GM21515 (cell line): ENCODE results near the gene LTBP1.

Experiments
- ATAC-seq: cut with Tn5 transposase; IDR thresholded peaks from one replicate; pipeline ENCODE4 v1.9.1; 2021; ENCODE audit not compliant: unreplicated experiment

The LTBP1 gene

GRCh38 chr2:33005057-33005456 is 58.3 kb downstream of the LTBP1 start:
- ATAC-seq, result no peak

GRCh38 chr2:33008716-33009115 is 62.0 kb downstream of the LTBP1 start:
- ATAC-seq, result no peak

- ATAC-seq, result no peak
Measured at GRCh38 chr2:33009249-33009648, 62.5 kb downstream of the LTBP1 start.

- no peak for ATAC-seq
Measured at GRCh38 chr2:33011373-33011772, 64.6 kb downstream of the LTBP1 start.

DNA sequence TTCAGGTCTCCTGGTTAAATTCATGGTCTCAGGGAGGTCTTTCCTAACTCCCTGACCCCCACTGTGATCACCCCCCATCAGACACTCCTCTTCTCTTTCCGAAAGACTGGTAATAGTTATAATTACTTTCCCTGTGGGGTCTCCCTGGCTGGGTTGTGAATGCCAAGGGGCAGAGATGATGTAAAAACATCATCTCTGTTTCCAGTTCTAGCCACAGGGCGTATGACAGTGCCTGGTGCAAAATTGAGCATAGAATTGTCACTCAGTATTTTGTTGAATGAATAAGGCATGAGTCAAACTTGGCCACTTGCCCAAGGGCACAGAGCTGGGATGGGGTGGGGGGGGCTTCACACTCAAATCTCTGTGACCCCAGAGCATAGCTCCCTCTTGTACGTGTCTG is 65.2 kb downstream of the LTBP1 start:
- no peak for ATAC-seq

DNA sequence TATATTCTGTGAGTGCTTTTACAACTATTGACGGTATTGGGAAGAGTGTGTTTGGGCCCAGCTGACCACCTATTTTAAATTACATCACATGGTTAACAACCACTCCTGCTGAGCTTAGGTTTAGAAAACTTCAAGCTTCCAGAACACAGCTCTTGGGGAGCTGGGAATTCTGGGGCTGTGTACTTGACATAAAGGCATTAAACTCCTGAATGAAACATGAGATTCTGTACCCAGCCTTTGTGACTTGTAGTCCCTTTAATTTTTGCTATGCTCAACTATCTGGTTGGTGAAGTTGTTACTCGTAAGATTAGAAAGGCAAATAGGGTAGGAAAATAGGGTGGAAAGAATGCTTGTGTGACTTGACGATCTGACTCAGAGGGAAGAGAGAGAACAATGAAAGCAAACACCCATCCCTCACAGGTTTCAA is 66.9 kb downstream of the LTBP1 start:
- no peak for ATAC-seq

- no peak for ATAC-seq
Measured at GRCh38 chr2:33014268-33014667, 67.5 kb downstream of the LTBP1 start.

DNA sequence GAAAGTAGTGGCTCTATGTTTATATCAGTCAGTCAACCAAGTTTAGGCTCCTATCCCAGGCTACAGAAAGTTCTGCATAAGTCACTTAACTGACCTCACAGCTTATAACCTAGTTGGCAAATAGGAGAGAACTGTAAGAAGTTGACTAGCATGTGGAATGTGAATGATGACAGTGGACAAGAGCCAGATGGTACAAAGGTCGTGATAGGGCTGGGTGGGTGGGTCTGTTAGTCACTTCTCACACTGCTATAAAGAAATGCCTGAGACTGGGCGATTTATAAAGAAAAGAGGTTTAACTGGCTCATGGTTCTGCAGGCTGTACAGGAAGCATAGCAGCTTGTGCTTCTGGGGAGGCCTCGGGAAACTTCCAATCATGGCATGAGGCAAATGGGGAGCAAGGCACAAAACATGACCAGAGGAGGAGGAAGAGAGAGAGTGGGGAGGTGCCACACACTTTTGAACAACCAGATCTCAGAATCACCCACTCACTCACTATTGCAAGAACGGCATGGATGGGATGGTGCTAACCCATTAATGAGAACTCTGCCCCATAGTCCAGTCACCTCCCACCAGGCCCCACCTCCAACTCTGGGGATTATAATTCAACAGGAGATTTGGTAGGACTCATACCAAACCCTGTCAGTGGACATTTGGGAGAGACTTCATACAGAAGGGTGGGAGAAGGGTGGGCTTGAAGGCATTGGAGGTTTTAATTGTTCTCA is 68.8 kb downstream of the LTBP1 start:
- no peak for ATAC-seq

DNA sequence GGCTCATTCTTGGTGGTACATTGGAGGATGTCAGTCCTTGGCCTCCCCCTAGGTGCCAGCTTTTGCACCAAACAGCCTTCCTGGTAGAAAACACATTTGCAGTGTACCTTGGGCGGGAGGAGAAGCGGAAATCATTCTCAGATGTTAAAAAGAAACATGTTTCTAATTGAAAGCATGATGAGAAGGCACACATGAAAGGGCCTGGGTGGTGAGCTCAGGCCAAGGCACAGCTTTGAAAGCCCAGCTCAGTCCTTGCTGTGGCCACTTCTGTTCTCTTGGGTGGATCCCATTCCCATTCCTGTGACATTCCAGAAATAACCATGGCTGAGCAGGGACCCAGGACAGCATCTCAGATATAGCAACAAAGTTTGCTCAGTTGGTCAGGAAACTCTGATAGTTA is 71.5 kb downstream of the LTBP1 start:
- no peak for ATAC-seq

DNA sequence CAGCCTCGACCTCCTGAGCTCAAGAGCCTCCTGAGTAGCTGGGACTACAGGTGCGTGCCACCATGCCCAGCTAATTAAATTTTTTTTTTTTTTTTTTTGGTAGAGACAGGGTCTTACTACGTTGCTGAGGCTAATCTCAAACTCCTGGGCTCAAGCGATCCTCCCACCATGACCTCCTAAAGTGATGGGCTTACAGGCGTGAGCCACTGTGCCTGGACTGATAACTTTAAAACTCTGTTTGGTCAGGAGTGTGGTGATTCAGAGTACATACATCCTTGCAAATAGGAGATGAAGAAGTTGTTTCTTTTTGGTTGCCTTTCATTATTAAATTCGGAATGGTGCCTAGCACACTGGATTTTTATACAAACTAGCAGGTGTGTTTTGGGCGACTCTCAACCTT is 73.0 kb downstream of the LTBP1 start:
- ATAC-seq, result no peak

DNA sequence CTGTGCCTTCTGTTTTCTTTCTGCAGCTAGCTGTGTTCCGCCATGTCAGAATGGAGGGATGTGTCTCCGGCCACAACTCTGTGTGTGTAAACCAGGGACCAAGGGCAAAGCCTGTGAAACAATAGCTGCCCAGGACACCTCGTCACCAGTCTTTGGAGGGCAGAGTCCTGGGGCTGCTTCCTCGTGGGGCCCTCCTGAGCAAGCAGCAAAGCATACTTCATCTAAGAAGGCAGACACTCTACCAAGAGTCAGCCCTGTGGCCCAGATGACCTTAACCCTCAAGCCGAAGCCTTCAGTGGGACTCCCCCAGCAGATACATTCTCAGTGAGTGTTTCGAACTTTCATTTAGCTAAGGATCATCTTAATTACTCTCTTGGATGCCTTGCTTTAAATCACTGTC is 74.1 kb downstream of the LTBP1 start:
- ATAC-seq, result no peak

- no peak for ATAC-seq
Measured at GRCh38 chr2:33021542-33022227, 74.9 kb downstream of the LTBP1 start.

- ATAC-seq, result no peak
Measured at GRCh38 chr2:33022395-33022985, 75.7 kb downstream of the LTBP1 start.

DNA sequence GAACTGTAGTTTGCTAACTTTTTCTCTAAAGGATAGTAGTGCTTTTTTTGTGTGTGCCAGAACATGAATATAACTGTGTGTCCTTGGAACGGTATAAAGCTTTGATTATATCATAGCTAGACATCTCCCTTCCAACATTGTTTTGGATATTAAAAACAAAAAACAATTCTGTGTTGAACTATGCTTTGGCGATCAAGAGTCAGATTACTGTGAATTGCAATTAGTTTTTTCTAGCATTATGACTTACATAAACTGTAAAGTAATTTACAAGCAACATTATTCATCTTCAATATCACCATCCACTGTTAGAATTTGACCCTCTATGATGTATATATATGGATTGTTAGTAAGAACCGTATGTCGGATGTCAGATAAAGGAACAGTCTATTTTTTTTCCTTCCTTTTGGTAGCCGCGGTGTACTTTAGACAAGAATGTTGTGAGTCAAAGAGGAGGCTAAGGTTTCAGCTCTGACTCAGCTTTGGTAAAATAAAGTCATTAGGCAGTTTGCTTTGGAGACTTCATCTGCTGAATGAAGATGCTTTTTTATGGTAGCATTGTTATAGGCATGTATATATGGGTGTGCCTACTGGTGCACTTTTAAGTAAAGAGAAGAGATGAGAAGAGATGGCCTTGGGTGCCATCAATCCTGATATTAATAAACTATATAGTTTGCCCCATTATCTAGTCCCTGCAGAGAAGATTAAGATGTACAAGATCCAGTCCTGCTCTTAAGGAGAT is 76.4 kb downstream of the LTBP1 start:
- ATAC-seq, result no peak

DNA sequence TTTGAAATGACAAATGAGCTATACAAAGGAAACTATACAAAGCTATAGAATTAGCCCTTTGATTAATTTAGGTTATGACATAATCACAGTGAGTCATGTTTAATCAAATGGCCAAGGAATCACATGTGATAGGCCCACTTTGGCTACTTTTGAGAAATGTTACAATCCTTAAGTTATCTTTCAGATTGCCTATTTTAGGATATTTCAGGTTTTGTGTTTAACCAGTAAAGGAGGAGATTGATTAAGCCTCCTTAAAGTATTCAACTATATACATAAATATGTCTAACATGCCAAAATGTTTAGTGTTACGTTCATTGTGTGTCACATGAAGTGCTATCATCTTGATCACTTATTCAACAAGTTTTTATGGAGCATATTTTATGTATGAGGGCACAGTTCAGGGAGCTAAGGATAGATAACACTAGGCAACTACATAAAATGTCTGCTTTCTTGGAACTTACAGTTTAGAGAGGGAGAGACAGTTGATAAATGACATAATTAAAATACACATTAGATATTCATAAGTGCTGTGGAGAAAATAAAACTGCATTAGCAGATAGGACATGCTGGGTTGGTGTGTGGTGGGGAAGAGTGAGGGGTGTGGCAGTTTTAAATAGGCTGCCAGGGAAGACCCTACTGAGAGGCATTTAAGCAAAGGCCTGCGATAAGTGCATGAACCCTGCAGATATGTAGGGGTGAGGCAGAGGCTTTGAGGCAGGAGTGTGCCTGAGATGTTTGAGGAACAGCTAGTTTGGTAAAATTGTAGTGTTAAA is 77.2 kb downstream of the LTBP1 start:
- ATAC-seq, result no peak

DNA sequence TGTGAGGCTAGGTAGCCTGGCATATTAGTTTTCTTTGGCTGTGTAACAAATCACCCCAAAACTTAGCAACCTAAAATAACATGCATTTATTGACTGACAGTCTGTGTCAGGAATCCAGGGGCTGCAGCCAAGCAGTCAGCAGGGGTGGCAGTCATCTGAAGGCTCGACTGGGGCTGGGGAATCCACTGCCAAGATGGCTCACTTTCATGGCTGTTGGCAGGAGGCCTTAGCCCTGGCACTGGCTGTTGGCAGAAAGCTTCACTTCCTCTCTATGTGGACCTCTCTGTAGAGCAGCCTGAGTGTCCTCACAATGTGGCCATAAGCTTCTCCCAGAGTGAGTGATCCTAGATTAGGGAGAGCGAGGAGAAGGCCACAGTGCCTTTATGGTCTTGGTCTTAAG is 78.0 kb downstream of the LTBP1 start:
- no peak for ATAC-seq

DNA sequence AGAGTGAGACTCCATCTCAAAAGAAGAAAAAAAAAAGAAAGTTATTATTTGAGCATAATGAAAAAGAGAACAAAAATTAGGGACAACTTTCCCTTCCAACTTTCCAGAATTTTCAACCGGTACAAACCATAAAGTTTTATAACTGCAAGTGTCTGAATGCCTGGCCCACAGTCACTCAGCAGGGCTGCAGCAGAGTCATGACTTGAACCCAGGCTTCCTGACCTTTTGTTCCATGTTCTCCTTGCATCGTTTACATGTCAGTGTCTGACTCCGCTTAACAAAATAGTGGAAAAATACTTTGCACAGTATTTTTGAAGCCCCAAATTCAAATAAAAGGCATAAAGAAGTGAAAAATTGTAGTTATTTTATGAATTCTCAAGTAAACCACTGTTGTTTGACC is 82.7 kb downstream of the LTBP1 start:
- ATAC-seq, result no peak

DNA sequence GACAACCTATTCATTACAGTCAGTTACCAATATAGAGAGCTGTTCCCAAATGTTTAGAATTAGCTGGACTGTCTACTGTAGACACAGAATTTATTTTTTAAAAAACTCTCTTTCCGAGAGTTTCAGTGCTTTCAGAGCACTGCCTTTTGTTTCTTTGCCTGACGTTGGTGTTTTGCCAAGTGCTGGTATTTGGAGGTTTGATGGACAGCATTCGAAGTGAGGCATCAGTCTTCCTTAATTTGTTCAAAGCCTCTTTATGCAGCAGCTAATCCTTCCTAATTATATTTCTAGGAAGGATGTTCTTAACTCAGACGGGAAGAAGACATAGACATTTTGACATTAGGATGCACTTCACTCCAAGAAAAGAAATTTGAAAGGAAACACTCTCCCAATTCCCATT is 83.2 kb downstream of the LTBP1 start:
- ATAC-seq, result no peak

GRCh38 chr2:33030326-33030725 is 83.6 kb downstream of the LTBP1 start:
- ATAC-seq, result no peak

- no peak for ATAC-seq
Measured at GRCh38 chr2:33032245-33032644, 85.5 kb downstream of the LTBP1 start.

DNA sequence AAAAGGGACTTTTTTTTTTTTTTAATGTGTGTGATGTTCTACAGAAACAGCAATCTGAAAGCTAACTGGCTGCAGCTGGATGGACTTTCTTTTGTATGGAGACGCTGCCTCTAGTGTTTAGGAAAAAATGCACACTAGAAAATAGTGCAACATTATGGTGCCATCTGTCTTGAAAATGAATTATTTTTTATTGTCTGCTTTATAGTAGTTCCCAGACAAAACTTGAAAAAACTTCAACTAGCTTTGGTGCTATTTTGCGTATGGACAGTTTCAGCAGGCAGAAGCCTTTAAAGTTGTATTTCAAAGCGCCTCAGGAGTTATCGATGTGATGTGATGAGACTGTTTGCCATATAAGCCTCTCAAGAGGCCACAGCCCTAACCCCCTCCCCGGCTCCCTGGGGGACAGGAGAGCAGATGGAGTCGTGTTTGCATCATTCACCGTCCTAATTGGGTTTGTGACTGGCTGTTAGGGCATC is 86.9 kb downstream of the LTBP1 start:
- no peak for ATAC-seq
